ENCODE data around the gene TTC6. TPM values are rescaled to one million over a fixed set of nuclear protein-coding genes. Genes with fewer than 3 reads are reported as not detected.

The TTC6 gene
- total and polyA plus RNA-seq, 8 donors, result 0.92 to 184 (median 20.9) TPM

- Histone ChIP-seq H3K27ac (no peak overlapping the region), H3K27me3 (no peaks in the 10 kb centered on the region), H3K36me3 (no peaks in the 10 kb centered on the region), H3K4me1 (no peaks in the 10 kb centered on the region), H3K9me3 (no peaks in the 10 kb centered on the region), H3K4me3 (no peak overlapping the region)
- WGBS, 5 donors, result 57 to 72% (median 70%) methylated on average over 1 of the region's 1 CpG
- TF ChIP-seq CTCF (IDR thresholded peaks at IDR 0.05) (no peak), EP300 (IDR thresholded peaks at IDR 0.05) (no peak), POLR2AphosphoS5 (IDR thresholded peaks at IDR 0.05) (no peak), POLR2A (IDR thresholded peaks at IDR 0.05) (no peak)
- DNase-seq, result no peak
- intact Hi-C loops (cut with DNase I; ENCODE audit: low total_unique reads), result no loop called here
These were observed 45.7 kb downstream of the TTC6 start for GRCh38 chr14:37641117-37641516.

GRCh38 chr14:37642125-37642524, 46.7 kb downstream of the TTC6 start:
- Histone ChIP-seq H3K4me3 (no peak overlapping the region), H3K4me1 (no peaks in the 10 kb centered on the region), H3K27me3 (no peaks in the 10 kb centered on the region), H3K27ac (no peak overlapping the region), H3K36me3 (no peaks in the 10 kb centered on the region), H3K9me3 (no peaks in the 10 kb centered on the region)
- DNase-seq, result no peak
- WGBS, 5 donors, result 88 to 99% (median 94%) methylated on average over 3 of the region's 3 CpGs
- intact Hi-C loops (cut with DNase I; ENCODE audit: low total_unique reads), result no loop called here
- TF ChIP-seq POLR2A (IDR thresholded peaks at IDR 0.05) (no peak), POLR2AphosphoS5 (IDR thresholded peaks at IDR 0.05) (no peak), EP300 (IDR thresholded peaks at IDR 0.05) (no peak), CTCF (IDR thresholded peaks at IDR 0.05) (no peak)

- intact Hi-C loops (cut with DNase I; ENCODE audit: low total_unique reads), result no loop called here
- TF ChIP-seq POLR2AphosphoS5 (IDR thresholded peaks at IDR 0.05) (no peak), CTCF (IDR thresholded peaks at IDR 0.05) (no peak)
- H3K27me3 ChIP-seq, result no peaks in the 10 kb centered on the region
- no peak overlapping the region for H3K4me3 ChIP-seq
- no peak for DNase-seq
- no peaks in the 10 kb centered on the region for H3K9me3 ChIP-seq
- 64 to 80% (median 70%) methylated on average over 4 of the region's 4 CpGs for WGBS, 5 donors
- H3K36me3 ChIP-seq, result no peaks in the 10 kb centered on the region
- no peaks in the 10 kb centered on the region for H3K4me1 ChIP-seq
- H3K27ac ChIP-seq, result no peak overlapping the region
These were observed 48.3 kb downstream of the TTC6 start for GRCh38 chr14:37643701-37644100.

Other genes starting within 250 kb of the TTC6 start
- gene FOXA1, start 380 bp upstream of the TTC6 start, total RNA-seq, result 100 to 1,000 TPM in 2 of 5 donors, 10 to 100 TPM in 2, under 1 TPM in 1; 0.58 to 147 (median 70.5) TPM
- gene FOXA1, start 380 bp upstream of the TTC6 start, polyA plus RNA-seq, result 10 to 100 TPM; 17.4 to 29.4 (median 24.3) TPM